ENCODE measurements around the gene QSOX2.

Gene QSOX2

DNA sequence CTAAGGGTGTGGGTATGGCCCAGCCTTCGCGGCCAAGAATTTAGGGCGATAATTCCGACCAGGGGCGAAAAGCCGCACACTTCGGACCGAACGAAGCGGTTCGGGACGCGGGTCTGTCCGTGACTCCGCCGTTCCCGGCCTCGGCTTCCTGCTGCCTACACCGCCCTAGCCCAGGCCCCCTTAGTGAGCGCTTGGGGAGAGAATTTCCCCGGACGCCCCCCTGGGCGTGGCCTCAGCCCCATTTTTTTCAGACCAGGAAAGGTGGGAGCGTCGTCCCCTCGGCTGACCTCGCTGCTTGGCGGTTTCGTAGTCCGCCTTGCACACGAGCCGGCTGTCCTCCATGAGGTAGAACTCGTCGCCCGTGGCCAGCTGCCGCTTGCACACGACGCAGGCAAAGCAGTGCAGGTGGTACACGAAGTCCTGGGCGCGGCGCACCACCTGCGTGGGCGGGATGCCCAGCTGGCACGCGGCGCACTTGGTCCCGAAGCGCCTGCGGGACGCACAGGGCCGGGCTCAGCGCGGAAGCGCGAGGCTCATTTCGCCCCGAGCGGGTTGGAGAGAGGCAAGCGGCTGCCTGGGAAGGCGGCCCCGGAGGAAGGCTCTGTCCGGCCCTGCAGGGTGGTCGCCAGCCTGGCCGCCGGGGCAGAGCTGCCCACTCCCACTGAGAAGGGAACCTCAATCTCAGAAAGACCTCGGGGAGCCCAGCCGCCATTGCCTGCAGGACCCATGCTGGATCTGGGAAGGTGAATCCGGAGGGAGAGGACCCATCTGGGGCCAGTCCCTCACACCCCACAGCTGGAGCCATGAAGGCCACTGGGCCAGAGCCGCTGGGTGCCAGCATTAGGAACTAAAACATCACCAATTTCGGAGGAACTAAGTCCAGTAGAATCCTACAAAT is 46.0 kb downstream of the QSOX2 start:
- TF ChIP-seq, protein P1, sequence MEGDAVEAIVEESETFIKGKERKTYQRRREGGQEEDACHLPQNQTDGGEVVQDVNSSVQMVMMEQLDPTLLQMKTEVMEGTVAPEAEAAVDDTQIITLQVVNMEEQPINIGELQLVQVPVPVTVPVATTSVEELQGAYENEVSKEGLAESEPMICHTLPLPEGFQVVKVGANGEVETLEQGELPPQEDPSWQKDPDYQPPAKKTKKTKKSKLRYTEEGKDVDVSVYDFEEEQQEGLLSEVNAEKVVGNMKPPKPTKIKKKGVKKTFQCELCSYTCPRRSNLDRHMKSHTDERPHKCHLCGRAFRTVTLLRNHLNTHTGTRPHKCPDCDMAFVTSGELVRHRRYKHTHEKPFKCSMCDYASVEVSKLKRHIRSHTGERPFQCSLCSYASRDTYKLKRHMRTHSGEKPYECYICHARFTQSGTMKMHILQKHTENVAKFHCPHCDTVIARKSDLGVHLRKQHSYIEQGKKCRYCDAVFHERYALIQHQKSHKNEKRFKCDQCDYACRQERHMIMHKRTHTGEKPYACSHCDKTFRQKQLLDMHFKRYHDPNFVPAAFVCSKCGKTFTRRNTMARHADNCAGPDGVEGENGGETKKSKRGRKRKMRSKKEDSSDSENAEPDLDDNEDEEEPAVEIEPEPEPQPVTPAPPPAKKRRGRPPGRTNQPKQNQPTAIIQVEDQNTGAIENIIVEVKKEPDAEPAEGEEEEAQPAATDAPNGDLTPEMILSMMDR (conservative IDR thresholded peaks at IDR 0.05; ENCODE audit: control insufficient read depth, insufficient read depth, low read depth, low read length) = no peak
- DNase-seq (ENCODE audit: low read depth) = no peak
- no peak overlapping the region for H3K4me3 ChIP-seq (ENCODE audit: control insufficient read depth, low read depth, low read length)

DNA sequence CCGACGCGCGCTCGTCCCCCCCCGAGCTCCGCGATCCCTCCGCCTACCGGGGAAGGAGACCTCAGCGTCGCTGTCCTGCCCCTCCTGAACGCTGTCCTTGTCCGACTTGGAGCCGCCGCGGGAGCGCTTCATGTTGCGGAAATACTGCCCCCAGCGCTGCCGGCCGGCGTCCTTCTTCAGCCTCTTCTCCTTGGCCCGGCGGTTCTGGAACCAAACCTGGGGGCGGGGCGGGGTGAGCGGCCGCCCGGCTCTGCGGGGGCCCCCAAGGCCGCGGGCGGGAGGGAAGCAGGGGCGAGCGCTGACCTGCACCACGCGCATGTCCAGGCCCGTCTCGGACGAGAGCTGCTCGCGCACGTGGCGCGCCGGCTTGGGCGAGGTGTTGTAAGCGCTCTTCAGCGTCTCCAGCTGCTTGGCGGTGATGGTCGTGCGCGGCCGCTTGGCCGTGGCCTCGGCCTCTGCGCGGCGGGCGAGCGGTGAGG is 47.0 kb downstream of the QSOX2 start:
- TF ChIP-seq, protein P1 (conservative IDR thresholded peaks at IDR 0.05; ENCODE audit: control insufficient read depth, insufficient read depth, low read depth, low read length) = no peak
- peak; percentile 11 for DNase-seq (ENCODE audit: low read depth)
- no peak overlapping the region for H3K4me3 ChIP-seq (ENCODE audit: control insufficient read depth, low read depth, low read length)

GRCh38 chr9:136197930-136198604 is 47.5 kb downstream of the QSOX2 start:
- TF ChIP-seq, protein P1 (conservative IDR thresholded peaks at IDR 0.05; ENCODE audit: control insufficient read depth, insufficient read depth, low read depth, low read length) = no peak
- no peak overlapping the region for H3K4me3 ChIP-seq (ENCODE audit: control insufficient read depth, low read depth, low read length)
- no peak for DNase-seq (ENCODE audit: low read depth)

DNA sequence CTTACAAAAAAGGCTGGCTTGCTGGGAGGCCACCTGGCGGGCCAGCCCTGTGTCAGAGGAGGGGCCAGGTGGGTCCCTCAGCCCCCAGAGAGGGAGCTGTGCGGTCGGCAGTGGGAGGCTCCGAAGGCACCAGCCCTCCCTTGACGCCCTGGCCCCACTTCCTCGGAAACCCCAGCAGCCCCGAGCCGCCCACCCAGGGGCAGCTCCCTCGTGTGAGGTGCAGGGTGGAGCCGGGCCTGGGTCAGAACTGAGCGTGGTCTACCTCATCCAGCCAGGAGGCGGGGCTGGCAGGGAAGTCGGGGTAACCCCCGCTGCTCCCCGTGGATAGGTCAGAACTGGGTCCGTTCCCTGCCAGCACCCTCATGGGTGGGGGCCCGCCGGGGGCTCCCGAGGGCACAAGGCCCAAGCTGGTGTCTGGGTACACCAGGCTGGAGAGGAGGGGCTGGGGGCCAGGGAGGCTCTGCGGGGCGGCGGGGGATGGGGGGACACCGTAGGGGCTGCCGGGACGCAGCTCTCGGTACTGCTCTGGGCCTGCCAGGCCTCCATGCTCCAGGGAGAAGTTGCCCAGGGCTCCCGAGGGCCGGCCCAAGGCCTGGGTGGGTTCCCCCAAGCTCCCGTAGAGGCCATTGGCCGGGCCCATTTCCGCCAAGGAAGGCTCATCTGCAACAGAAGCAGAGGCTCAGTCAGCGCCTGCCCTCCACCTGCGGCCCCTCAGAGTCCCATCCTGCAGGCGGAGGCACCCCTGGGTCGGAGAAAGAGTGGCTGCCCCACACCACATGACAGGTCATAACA is 48.3 kb downstream of the QSOX2 start:
- no peak overlapping the region for H3K4me3 ChIP-seq (ENCODE audit: control insufficient read depth, low read depth, low read length)
- DNase-seq (ENCODE audit: low read depth) = no peak
- TF ChIP-seq, protein P1 (conservative IDR thresholded peaks at IDR 0.05; ENCODE audit: control insufficient read depth, insufficient read depth, low read depth, low read length) = no peak

DNA sequence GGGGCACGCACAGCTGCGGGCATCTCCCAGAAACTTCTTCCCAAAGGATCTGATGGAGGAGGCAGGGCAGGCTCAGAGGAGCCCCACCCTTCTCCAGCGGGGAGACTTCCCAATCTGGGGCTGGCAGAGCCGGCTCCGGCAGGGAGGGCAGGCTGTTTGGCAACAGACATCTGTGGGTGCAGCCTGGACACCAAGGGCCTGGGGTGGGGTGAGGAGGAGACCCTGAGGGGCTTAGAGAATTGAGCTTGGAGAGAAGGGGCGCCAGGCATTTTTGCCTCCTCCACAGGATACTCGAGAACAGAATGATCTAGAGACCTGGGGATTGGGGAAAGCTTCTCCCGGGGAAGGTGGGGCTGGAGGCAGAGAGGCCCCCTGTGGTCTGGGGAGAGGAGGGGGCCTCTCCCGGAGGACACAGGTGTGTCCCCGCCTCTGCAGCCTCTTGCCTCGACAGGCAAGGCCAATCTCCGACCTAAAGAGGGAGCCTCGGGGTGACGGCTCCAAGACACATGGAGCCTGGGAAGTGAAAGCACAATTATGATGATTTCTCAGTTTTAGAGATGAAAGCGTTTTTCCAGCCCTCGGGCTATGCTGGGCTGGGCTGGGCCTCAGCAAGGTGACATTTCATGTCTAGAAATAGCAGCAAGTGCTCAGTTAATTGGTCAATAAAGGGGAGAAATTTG is 49.1 kb downstream of the QSOX2 start:
- DNase-seq (ENCODE audit: low read depth) = no peak

More for the DNA sequence above, 49.1 kb downstream of the QSOX2 start:
- no peak overlapping the region for H3K4me3 ChIP-seq (ENCODE audit: control insufficient read depth, low read depth, low read length)
- TF ChIP-seq, protein P1 (conservative IDR thresholded peaks at IDR 0.05; ENCODE audit: control insufficient read depth, insufficient read depth, low read depth, low read length) = no peak
